CD4-positive, alpha-beta T cell treated with Interleukin-2 at 100 ng/mL for 4 hours (primary cell): ENCODE results near the gene KDM8.

Experiments used
- DNase-seq: peaks from one replicate; pipeline ENCODE4 v3.0.0-alpha.2; 2020; ENCODE audit warnings: low spot score

KDM8 gene

GRCh38 chr16:27230562-27231001, 27.3 kb downstream of the KDM8 start:
- DNase-seq: peak; percentile 87

GRCh38 chr16:27231692-27232060, 28.4 kb downstream of the KDM8 start:
- no peak for DNase-seq

GRCh38 chr16:27232061-27232900, 29.0 kb downstream of the KDM8 start:
- no peak for DNase-seq

GRCh38 chr16:27232901-27233625, 29.7 kb downstream of the KDM8 start:
- DNase-seq: no peak

- no peak for DNase-seq
Measured at GRCh38 chr16:27233731-27234130, 30.4 kb downstream of the KDM8 start.

- DNase-seq: no peak
Measured at GRCh38 chr16:27234171-27234570, 30.8 kb downstream of the KDM8 start.

- no peak for DNase-seq
Measured at GRCh38 chr16:27234603-27235002, 31.3 kb downstream of the KDM8 start.

- peak; percentile 97 for DNase-seq
Measured at GRCh38 chr16:27235055-27235937, 32.0 kb downstream of the KDM8 start.

GRCh38 chr16:27235938-27236245, 32.6 kb downstream of the KDM8 start:
- DNase-seq: no peak

- no peak for DNase-seq
Measured at GRCh38 chr16:27236635-27237218, 33.4 kb downstream of the KDM8 start.

- DNase-seq: peak; percentile 78
Measured at GRCh38 chr16:27237219-27238015, 34.1 kb downstream of the KDM8 start.

- no peak for DNase-seq
Measured at GRCh38 chr16:27238016-27238587, 34.8 kb downstream of the KDM8 start.

GRCh38 chr16:27238591-27238990, 35.3 kb downstream of the KDM8 start:
- DNase-seq: no peak

GRCh38 chr16:27239026-27239425, 35.7 kb downstream of the KDM8 start:
- no peak for DNase-seq

GRCh38 chr16:27239906-27240655, 36.8 kb downstream of the KDM8 start:
- no peak for DNase-seq

GRCh38 chr16:27240948-27241531, 37.7 kb downstream of the KDM8 start:
- DNase-seq: no peak

GRCh38 chr16:27241658-27242057, 38.3 kb downstream of the KDM8 start:
- no peak for DNase-seq

- DNase-seq: no peak
Measured at GRCh38 chr16:27242398-27242797, 39.1 kb downstream of the KDM8 start.

GRCh38 chr16:27242868-27243590, 39.7 kb downstream of the KDM8 start:
- no peak for DNase-seq
